HG03575 (cell line): Measurements from ENCODE around the gene NMNAT2.
"Not testable (repeated sequence)": the region's sequence is repeated elsewhere in the genome, so short reads cannot be mapped to it uniquely, and the experiment has no call there.

Experiments
- ATAC-seq: cut with Tn5 transposase; IDR thresholded peaks from one replicate; pipeline ENCODE4 v1.9.1; 2021; ENCODE audit not compliant: unreplicated experiment, insufficient number of reproducible peaks, low FRiP score; ENCODE audit errors: extremely low read depth

Gene NMNAT2

GRCh38 chr1:183424691-183425090, 6.5 kb upstream of the NMNAT2 start:
- ATAC-seq, result no peak

- ATAC-seq, result no peak
Observed at GRCh38 chr1:183423541-183423940, 5.4 kb upstream of the NMNAT2 start.

- ATAC-seq, result no peak
Observed at GRCh38 chr1:183419399-183419798, 1.2 kb upstream of the NMNAT2 start.

- ATAC-seq, result no peak
Observed at GRCh38 chr1:183418696-183419095, 516 bp upstream of the NMNAT2 start.

- ATAC-seq, result no peak
Observed at GRCh38 chr1:183416850-183417771, 1.1 kb downstream of the NMNAT2 start.

- ATAC-seq, result no peak
Observed at GRCh38 chr1:183414365-183414764, 3.8 kb downstream of the NMNAT2 start.

GRCh38 chr1:183411091-183411490, 7.1 kb downstream of the NMNAT2 start:
- no peak for ATAC-seq

- ATAC-seq, result no peak
Observed at GRCh38 chr1:183407961-183408360, 10.2 kb downstream of the NMNAT2 start.

- ATAC-seq, result no peak
Observed at GRCh38 chr1:183407474-183407873, 10.7 kb downstream of the NMNAT2 start.

- ATAC-seq, result no peak
Observed at GRCh38 chr1:183404476-183404875, 13.7 kb downstream of the NMNAT2 start.

- no peak for ATAC-seq
Observed at GRCh38 chr1:183403498-183403897, 14.7 kb downstream of the NMNAT2 start.

- ATAC-seq, result not testable (repeated sequence)
Observed at GRCh38 chr1:183401565-183401964, 16.6 kb downstream of the NMNAT2 start.

- no peak for ATAC-seq
Observed at GRCh38 chr1:183394435-183394834, 23.7 kb downstream of the NMNAT2 start.

GRCh38 chr1:183391863-183392262, 26.3 kb downstream of the NMNAT2 start:
- ATAC-seq, result no peak

- ATAC-seq, result no peak
Observed at GRCh38 chr1:183390561-183390960, 27.6 kb downstream of the NMNAT2 start.

GRCh38 chr1:183388735-183389134, 29.4 kb downstream of the NMNAT2 start:
- ATAC-seq, result no peak

- ATAC-seq, result no peak
Observed at GRCh38 chr1:183385340-183386144, 32.6 kb downstream of the NMNAT2 start.

- no peak for ATAC-seq
Observed at GRCh38 chr1:183379951-183380350, 38.2 kb downstream of the NMNAT2 start.

- ATAC-seq, result no peak
Observed at GRCh38 chr1:183375381-183375780, 42.8 kb downstream of the NMNAT2 start.

- ATAC-seq, result no peak
Observed at GRCh38 chr1:183374825-183375224, 43.4 kb downstream of the NMNAT2 start.
